K562 (cell line): ENCODE measurements around the gene PHF21B.

Experiments used
- NCOA1 ChIP-seq: fragments of 450-650 bp; IDR thresholded peaks from 2 replicates; pipeline ENCODE4 v1.6.1; 2016; ENCODE audit warnings: low read depth
- SMC3 ChIP-seq: conservative IDR thresholded peaks from 2 replicates; pipeline ENCODE4 v1.6.1; 2011; ENCODE audit warnings: low read depth, low read length, improper control_type of control experiment; ENCODE audit not compliant: insufficient read depth
- YY1 ChIP-seq, 3 experiments: IDR thresholded peaks; 2 replicates each; pipeline ENCODE4 v1.6.1; 2011; ENCODE audit warnings: low read length in 2 of 3, mild to moderate bottlenecking in 2 of 3, moderate library complexity in 2 of 3, borderline replicate concordance in 1 of 3, control low read depth in 1 of 3, low read depth in 1 of 3; ENCODE audit not compliant: insufficient read depth in 3 of 3, insufficient replicate concordance in 2 of 3, control insufficient read depth in 1 of 3, insufficient read length in 1 of 3; ENCODE audit errors: extremely low read depth in 1 of 3

DNA sequence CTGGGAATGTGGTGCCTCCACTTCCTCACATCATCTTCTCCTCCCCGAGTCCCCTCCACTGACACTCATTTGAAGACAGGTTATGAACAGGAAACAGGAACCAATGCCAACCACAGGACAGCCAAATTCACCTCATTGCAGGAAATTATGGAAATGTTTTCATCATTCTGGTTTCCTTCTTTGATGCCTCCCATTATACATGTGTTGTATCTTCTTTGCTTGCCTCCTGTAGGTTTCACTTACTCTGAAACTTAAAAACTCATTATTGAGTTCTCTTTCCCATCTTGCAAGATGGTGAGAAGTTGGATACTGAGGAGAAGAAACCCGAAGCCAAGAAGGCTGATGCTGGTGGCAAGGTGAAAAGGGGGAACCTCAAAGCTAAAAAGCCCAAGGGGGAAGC lies 108.5 kb downstream of the PHF21B start:
- TF ChIP-seq YY1 (IDR thresholded peaks at IDR 0.05; ENCODE audit: borderline replicate concordance in 1 of 3, control insufficient read depth in 1 of 3, extremely low read depth in 1 of 3, insufficient read depth in 3 of 3, insufficient read length in 1 of 3, insufficient replicate concordance in 2 of 3, low read depth in 1 of 3, low read length in 2 of 3) = no peak
- no peak for TF ChIP-seq SMC3
- no peak for TF ChIP-seq NCOA1
